CD14-positive monocyte (primary cell): Measurements from ENCODE around the gene CST3. TPM values are rescaled to one million over a fixed set of nuclear protein-coding genes. Genes with fewer than 3 reads are reported as not detected.
A peak's percentile ranks its signal among the peaks of the same experiment; 100 is the strongest.

ENCODE experiments used
- DNase-seq, 3 donors: peaks; one replicate each; pipeline ENCODE4 v3.0.0-alpha.2; 2011 to 2022
- H2AFZ ChIP-seq: 2 replicates; pipeline ENCODE4 v1.6.0; 2012; ENCODE audit warnings: mild to moderate bottlenecking, low read depth, low read length, inconsistent platforms; ENCODE audit not compliant: insufficient read depth, poor library complexity, severe bottlenecking
- H3K27ac ChIP-seq, 2 donors: 1 replicate in 1 of 2; 2 replicates in 1 of 2; pipeline ENCODE4 v1.5.1; 2012 to 2013; ENCODE audit warnings: low read length in 2 of 2, control low read depth in 1 of 2, inconsistent platforms in 1 of 2, low read depth in 1 of 2, mild to moderate bottlenecking in 1 of 2
- H3K27me3 ChIP-seq, 2 donors: one replicate each; pipeline versions ENCODE4 v1.6.0 to v1.6.1; 2011 to 2013; ENCODE audit warnings: low read length in 2 of 2; ENCODE audit not compliant: control insufficient read depth in 2 of 2, insufficient read depth in 2 of 2
- H3K36me3 ChIP-seq, 2 donors: replicated peaks in 1 of 2; 1 replicate in 1 of 2; 2 replicates in 1 of 2; pipeline versions ENCODE4 v1.5.1 to v1.6.1; 2012 to 2013; ENCODE audit warnings: low read length in 2 of 2, control low read depth in 1 of 2, inconsistent platforms in 1 of 2, mild to moderate bottlenecking in 1 of 2; ENCODE audit not compliant: insufficient read depth in 2 of 2, control insufficient read depth in 1 of 2
- H3K4me1 ChIP-seq, 2 donors: 1 replicate in 1 of 2; 2 replicates in 1 of 2; pipeline versions ENCODE4 v1.5.1 to v1.6.1; 2012 to 2013; ENCODE audit warnings: low read length in 2 of 2, control low read depth in 1 of 2, inconsistent platforms in 1 of 2, mild to moderate bottlenecking in 1 of 2, moderate library complexity in 1 of 2; ENCODE audit not compliant: insufficient read depth in 2 of 2, control insufficient read depth in 1 of 2
- H3K4me2 ChIP-seq: replicated peaks from 2 replicates; pipeline ENCODE3; 2012; ENCODE audit warnings: low read length, moderate library complexity, mild to moderate bottlenecking; ENCODE audit not compliant: poor library complexity, severe bottlenecking; ENCODE audit errors: extremely low read depth
- H3K4me3 ChIP-seq, 3 experiments: fragments of 200-600 bp in 1 of 3; sonication (generic) in 1 of 3; replicated peaks in 1 of 3; 1 replicate in 2 of 3; 2 replicates in 1 of 3; pipeline ENCODE4 v1.5.1; 2011 to 2013; ENCODE audit warnings: low read length in 3 of 3, mild to moderate bottlenecking in 3 of 3, control low read depth in 2 of 3, low read depth in 2 of 3, inconsistent platforms in 1 of 3, moderate library complexity in 1 of 3
- H3K79me2 ChIP-seq: 2 replicates; pipeline ENCODE4 v1.6.0; 2012; ENCODE audit warnings: mild to moderate bottlenecking, control low read depth, inconsistent platforms, low read length, moderate library complexity; ENCODE audit not compliant: insufficient read depth
- H3K9ac ChIP-seq: 2 replicates; pipeline ENCODE4 v1.6.0; 2017; ENCODE audit warnings: low read length, mild to moderate bottlenecking; ENCODE audit not compliant: insufficient read depth, poor library complexity, severe bottlenecking
- H3K9me3 ChIP-seq, 2 donors: replicated peaks in 1 of 2; 1 replicate in 1 of 2; 2 replicates in 1 of 2; pipeline versions ENCODE4 v1.5.1 to v1.6.1; 2012 to 2013; ENCODE audit warnings: low read length in 2 of 2, control low read depth in 1 of 2; ENCODE audit not compliant: control insufficient read depth in 1 of 2, insufficient read depth in 1 of 2
- H4K20me1 ChIP-seq: 2 replicates; pipeline ENCODE4 v1.6.0; 2012; ENCODE audit warnings: mild to moderate bottlenecking, low read length, control low read depth, moderate library complexity; ENCODE audit not compliant: insufficient read depth
- H3K27ac Mint-ChIP-seq, 7 donors: one replicate each; pipeline ENCODE4 v1.8.0; 2020; ENCODE audit warnings: mild to moderate bottlenecking in 7 of 7, mixed read lengths in 7 of 7, moderate library complexity in 6 of 7, inconsistent platforms in 2 of 7
- H3K27me3 Mint-ChIP-seq, 3 donors: one replicate each; pipeline ENCODE4 v1.8.0; 2021 to 2022; ENCODE audit warnings: low read depth in 3 of 3, mild to moderate bottlenecking in 3 of 3, mixed read lengths in 3 of 3, moderate library complexity in 3 of 3, inconsistent platforms in 1 of 3
- H3K36me3 Mint-ChIP-seq, 2 donors: one replicate each; pipeline ENCODE4 v1.8.0; 2020; ENCODE audit warnings: mixed read lengths in 2 of 2, inconsistent platforms in 1 of 2, mild to moderate bottlenecking in 1 of 2
- H3K4me1 Mint-ChIP-seq: one replicate; pipeline ENCODE4 v1.8.0; 2020; ENCODE audit warnings: mild to moderate bottlenecking, mixed read lengths
- H3K4me3 Mint-ChIP-seq, 2 donors: one replicate each; pipeline ENCODE4 v1.8.0; 2020; ENCODE audit warnings: mild to moderate bottlenecking in 2 of 2, mixed read lengths in 2 of 2, moderate library complexity in 1 of 2
- H3K9me3 Mint-ChIP-seq, 7 donors: one replicate each; pipeline ENCODE4 v1.8.0; 2020 to 2022; ENCODE audit warnings: mixed read lengths in 7 of 7, mild to moderate bottlenecking in 6 of 7, moderate library complexity in 6 of 7, inconsistent platforms in 2 of 7
- WGBS: methylation state at CpG from one replicate; pipeline ENCODE4 v1.1.5; 2013; ENCODE audit warnings: missing lambda C conversion rate; ENCODE audit not compliant: insufficient coverage; 5-methylcytosine and 5-hydroxymethylcytosine counted together
- intact Hi-C, 2 donors: fragments of 100-400 bp; cut with micrococcal nuclease; formaldehyde crosslinking; loops; one replicate each; pipeline versions ENCODE4 v1.15.0 to v1.15.1; 2023
- polyA plus RNA-seq, 3 donors: library from polyadenylated mRNA; depleted of rRNA in 1 of 3; unstranded in 2 of 3; stranded (reverse) in 1 of 3; fragments of 300-500 nt in 2 of 3; fragments of >200 nt in 1 of 3; fragmentation: Illumina TruSeq in 2 of 3; gene quantifications; 1 replicate in 2 of 3; 2 replicates in 1 of 3; pipeline ENCODE4 v1.2.3, GENCODE V29; 2012 to 2021
- TF ChIP-seq, protein P1 (sequence below): fragments of 200-600 bp; IDR thresholded peaks from one replicate; pipeline ENCODE4 v1.8.0; 2022; ENCODE audit warnings: antibody characterized with exemption, mild to moderate bottlenecking

Gene CST3
- polyA plus RNA-seq, 3 donors: 1,459 to 3,222 (median 2,657) TPM

DNA sequence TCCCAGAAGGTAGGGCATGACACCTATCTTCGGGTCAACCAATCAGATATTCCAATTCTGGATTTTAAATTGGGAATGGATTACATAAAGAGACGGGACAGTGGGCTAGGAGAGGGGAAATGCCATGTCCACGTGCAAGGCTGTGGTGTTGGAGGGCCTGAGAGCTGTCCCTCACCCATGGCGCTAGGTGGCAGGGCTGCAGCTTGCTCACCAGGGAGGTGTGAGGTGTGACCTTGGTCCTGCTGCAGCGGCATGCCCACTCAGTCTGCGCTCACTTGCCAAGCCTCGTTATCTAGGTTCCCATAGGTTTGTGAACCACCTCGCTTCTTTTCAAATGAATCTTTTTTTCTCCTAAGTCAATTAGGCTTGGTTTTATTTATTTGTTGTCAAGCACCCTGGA lies 19.4 kb upstream of the CST3 start:
- intact Hi-C loops: no loop called here
- no peak for DNase-seq
- H3K36me3 Mint-ChIP-seq: peaks cover 0 to 4% of the 10 kb centered on the region in 2 donors

GRCh38 chr20:23656372-23656771 lies 18.6 kb upstream of the CST3 start:
- no peaks in the 10 kb centered on the region for H3K9me3 Mint-ChIP-seq
- H3K4me3 Mint-ChIP-seq: peak overlapping the region; percentile 68 to 85
- TF ChIP-seq, protein P1, sequence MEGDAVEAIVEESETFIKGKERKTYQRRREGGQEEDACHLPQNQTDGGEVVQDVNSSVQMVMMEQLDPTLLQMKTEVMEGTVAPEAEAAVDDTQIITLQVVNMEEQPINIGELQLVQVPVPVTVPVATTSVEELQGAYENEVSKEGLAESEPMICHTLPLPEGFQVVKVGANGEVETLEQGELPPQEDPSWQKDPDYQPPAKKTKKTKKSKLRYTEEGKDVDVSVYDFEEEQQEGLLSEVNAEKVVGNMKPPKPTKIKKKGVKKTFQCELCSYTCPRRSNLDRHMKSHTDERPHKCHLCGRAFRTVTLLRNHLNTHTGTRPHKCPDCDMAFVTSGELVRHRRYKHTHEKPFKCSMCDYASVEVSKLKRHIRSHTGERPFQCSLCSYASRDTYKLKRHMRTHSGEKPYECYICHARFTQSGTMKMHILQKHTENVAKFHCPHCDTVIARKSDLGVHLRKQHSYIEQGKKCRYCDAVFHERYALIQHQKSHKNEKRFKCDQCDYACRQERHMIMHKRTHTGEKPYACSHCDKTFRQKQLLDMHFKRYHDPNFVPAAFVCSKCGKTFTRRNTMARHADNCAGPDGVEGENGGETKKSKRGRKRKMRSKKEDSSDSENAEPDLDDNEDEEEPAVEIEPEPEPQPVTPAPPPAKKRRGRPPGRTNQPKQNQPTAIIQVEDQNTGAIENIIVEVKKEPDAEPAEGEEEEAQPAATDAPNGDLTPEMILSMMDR: no peak
- Histone ChIP-seq H2AFZ (peak overlapping the region; percentile 76), H3K36me3 (no peaks in the 10 kb centered on the region), H3K79me2 (no peaks in the 10 kb centered on the region), H3K4me3 (peak overlapping the region; percentile 11 to 64 (median 22)), H3K9me3 (no peaks in the 10 kb centered on the region), H4K20me1 (no peaks in the 10 kb centered on the region), H3K27me3 (no peaks in the 10 kb centered on the region), H3K9ac (peak overlapping the region; percentile 42), H3K27ac (peak overlapping the region; percentile 79 to 90), H3K4me1 (peaks cover 56 to 60% of the 10 kb centered on the region in 2 donors), H3K4me2 (peak overlapping the region; percentile 73)
- peaks cover 61% of the 10 kb centered on the region for H3K4me1 Mint-ChIP-seq
- intact Hi-C loops: no loop called here
- DNase-seq: peak in 2 of 3 donors; percentile 58 to 59
- WGBS: 34% methylated on average over 4 of the region's 10 CpGs
- peaks cover 0 to 4% of the 10 kb centered on the region in 2 donors for H3K36me3 Mint-ChIP-seq
- peak overlapping the region; percentile 92 to 96 (median 93) for H3K27ac Mint-ChIP-seq
- H3K27me3 Mint-ChIP-seq: peaks cover 0 to 4% (median 0%) of the 10 kb centered on the region in 3 donors

More for the DNA sequence above, 19.4 kb upstream of the CST3 start:
- peaks cover 0 to 4% (median 0%) of the 10 kb centered on the region in 3 donors for H3K27me3 Mint-ChIP-seq
- H3K9me3 Mint-ChIP-seq: no peaks in the 10 kb centered on the region
- TF ChIP-seq, protein P1: no peak
- Histone ChIP-seq H3K9me3 (no peaks in the 10 kb centered on the region), H3K27ac (peak overlapping the region in 1 of 2 donors; percentile 90), H3K27me3 (no peaks in the 10 kb centered on the region), H3K9ac (no peak overlapping the region), H3K4me2 (no peak overlapping the region), H3K4me3 (no peak overlapping the region), H3K36me3 (no peaks in the 10 kb centered on the region), H4K20me1 (no peaks in the 10 kb centered on the region), H2AFZ (no peak overlapping the region), H3K79me2 (no peaks in the 10 kb centered on the region), H3K4me1 (peaks cover 59 to 65% of the 10 kb centered on the region in 2 donors)
- 100% methylated on average over 3 of the region's 8 CpGs for WGBS
- H3K4me1 Mint-ChIP-seq: peaks cover 67% of the 10 kb centered on the region
- no peak overlapping the region for H3K4me3 Mint-ChIP-seq
- peak overlapping the region in 3 of 7 donors; percentile 13 to 92 (median 32) for H3K27ac Mint-ChIP-seq
